H9 (cell line): Measurements from ENCODE around the gene HBA1. TPM values are rescaled to one million over a fixed set of nuclear protein-coding genes. Genes with fewer than 3 reads are reported as not detected.
A peak's percentile ranks its signal among the peaks of the same experiment; 100 is the strongest.

Source experiments
- DNase-seq: peaks from one replicate; pipeline ENCODE4 v3.0.0-alpha.2; 2017
- H2AFZ ChIP-seq: one replicate; pipeline ENCODE4 v1.6.1; 2013; ENCODE audit warnings: mild to moderate bottlenecking, low read length, control low read depth, moderate library complexity
- H2AK5ac ChIP-seq: 2 replicates; pipeline ENCODE4 v1.6.1; 2013; ENCODE audit warnings: low read length, control low read depth, mixed read lengths; ENCODE audit not compliant: insufficient read length
- H2BK120ac ChIP-seq: one replicate; pipeline ENCODE4 v1.6.1; 2013; ENCODE audit warnings: low read depth, mild to moderate bottlenecking, low read length, control low read depth, inconsistent platforms; ENCODE audit not compliant: poor library complexity, severe bottlenecking
- H2BK12ac ChIP-seq: 2 replicates; pipeline ENCODE4 v1.6.1; 2013; ENCODE audit warnings: low read length, control low read depth, mixed read lengths, low read depth; ENCODE audit not compliant: insufficient read length
- H2BK15ac ChIP-seq: 2 replicates; pipeline ENCODE4 v1.6.1; 2013; ENCODE audit warnings: low read depth, low read length, control low read depth
- H2BK20ac ChIP-seq: one replicate; pipeline ENCODE4 v1.6.1; 2013; ENCODE audit warnings: low read depth, mild to moderate bottlenecking, low read length, control low read depth, inconsistent platforms; ENCODE audit not compliant: poor library complexity, severe bottlenecking
- H2BK5ac ChIP-seq: 2 replicates; pipeline ENCODE4 v1.6.1; 2013; ENCODE audit warnings: low read length, control low read depth, mixed read lengths; ENCODE audit not compliant: insufficient read length
- H3K14ac ChIP-seq: 2 replicates; pipeline ENCODE4 v1.6.1; 2013; ENCODE audit warnings: low read length, control low read depth; ENCODE audit not compliant: insufficient read depth
- H3K18ac ChIP-seq: 2 replicates; pipeline ENCODE4 v1.6.1; 2013; ENCODE audit warnings: low read depth, mild to moderate bottlenecking, mixed read lengths, low read length, control low read depth; ENCODE audit not compliant: insufficient read length
- H3K23ac ChIP-seq: 2 replicates; pipeline ENCODE4 v1.6.1; 2013; ENCODE audit warnings: low read length, control low read depth, mixed read lengths, low read depth; ENCODE audit not compliant: insufficient read length
- H3K23me2 ChIP-seq: 2 replicates; pipeline ENCODE4 v1.6.1; 2013; ENCODE audit warnings: low read depth, mild to moderate bottlenecking, mixed read lengths, low read length, control low read depth; ENCODE audit not compliant: insufficient read length, poor library complexity, severe bottlenecking
- H3K27ac ChIP-seq: 2 replicates; pipeline ENCODE4 v1.5.1; 2013; ENCODE audit warnings: low read length, control low read depth, mixed read lengths, low read depth; ENCODE audit not compliant: insufficient read length
- H3K27me3 ChIP-seq: 2 replicates; pipeline ENCODE4 v1.6.1; 2013; ENCODE audit warnings: low read length, control low read depth, inconsistent platforms; ENCODE audit not compliant: insufficient read depth
- H3K4ac ChIP-seq: 2 replicates; pipeline ENCODE4 v1.6.1; 2013; ENCODE audit warnings: low read depth, mild to moderate bottlenecking, control low read depth, inconsistent platforms, low read length, moderate library complexity
- H3K4me1 ChIP-seq: 2 replicates; pipeline ENCODE4 v1.6.1; 2013; ENCODE audit warnings: low read length, control low read depth, inconsistent platforms; ENCODE audit not compliant: insufficient read depth
- H3K4me2 ChIP-seq: 2 replicates; pipeline ENCODE4 v1.6.1; 2013; ENCODE audit warnings: low read length, control low read depth, mixed read lengths; ENCODE audit not compliant: insufficient read length, insufficient read depth
- H3K56ac ChIP-seq: 2 replicates; pipeline ENCODE4 v1.6.1; 2013; ENCODE audit warnings: low read depth, mild to moderate bottlenecking, mixed read lengths, low read length, control low read depth; ENCODE audit not compliant: insufficient read length
- H3K79me1 ChIP-seq: 2 replicates; pipeline ENCODE4 v1.6.1; 2013; ENCODE audit warnings: low read depth, mild to moderate bottlenecking, moderate library complexity, low read length, control low read depth, inconsistent platforms; ENCODE audit not compliant: insufficient read depth, poor library complexity, severe bottlenecking
- H3K79me2 ChIP-seq: 2 replicates; pipeline ENCODE4 v1.6.1; 2013; ENCODE audit warnings: low read length, control low read depth, inconsistent platforms; ENCODE audit not compliant: insufficient read depth
- H3K9ac ChIP-seq: 2 replicates; pipeline ENCODE4 v1.6.1; 2013; ENCODE audit warnings: low read length, control low read depth, mixed read lengths; ENCODE audit not compliant: insufficient read length; ENCODE audit errors: extremely low read depth
- H3K9me3 ChIP-seq: one replicate; pipeline ENCODE4 v1.6.1; 2013; ENCODE audit warnings: low read depth, low read length, inconsistent platforms; ENCODE audit not compliant: control insufficient read depth
- H3T11ph ChIP-seq: one replicate; pipeline ENCODE4 v1.6.1; 2013; ENCODE audit warnings: mild to moderate bottlenecking, low read length, control low read depth, inconsistent platforms
- H4K20me1 ChIP-seq: one replicate; pipeline ENCODE4 v1.6.1; 2013; ENCODE audit not compliant: control insufficient read depth, insufficient read length, insufficient read depth
- H4K5ac ChIP-seq: 2 replicates; pipeline ENCODE4 v1.6.1; 2013; ENCODE audit warnings: low read depth, mild to moderate bottlenecking, mixed read lengths, low read length, control low read depth; ENCODE audit not compliant: insufficient read length
- H4K8ac ChIP-seq: replicated peaks from 2 replicates; pipeline ENCODE4 v1.6.1; 2013; ENCODE audit warnings: low read length, control low read depth, mixed read lengths, low read depth; ENCODE audit not compliant: insufficient read length
- H4K91ac ChIP-seq: 2 replicates; pipeline ENCODE4 v1.6.1; 2013; ENCODE audit warnings: low read depth, mild to moderate bottlenecking, moderate library complexity, mixed read lengths, low read length, control low read depth; ENCODE audit not compliant: insufficient read length
- H3K27ac Mint-ChIP-seq, 3 experiments: 2 replicates in 2 of 3; 3 replicates in 1 of 3; pipeline ENCODE4 v1.8.0; 2020 to 2021; ENCODE audit warnings: mixed read lengths in 3 of 3, mild to moderate bottlenecking in 1 of 3, moderate library complexity in 1 of 3
- H3K27me3 Mint-ChIP-seq: 2 replicates; pipeline ENCODE4 v1.8.0; 2021; ENCODE audit warnings: low read depth, mild to moderate bottlenecking, moderate library complexity, mixed read lengths
- H3K36me3 Mint-ChIP-seq, 3 experiments: 2 replicates in 2 of 3; 3 replicates in 1 of 3; pipeline ENCODE4 v1.8.0; 2020 to 2021; ENCODE audit warnings: low read depth in 3 of 3, mixed read lengths in 3 of 3; ENCODE audit not compliant: insufficient read depth in 1 of 3
- H3K4me1 Mint-ChIP-seq, 2 experiments: 2 replicates each; pipeline ENCODE4 v1.8.0; 2020; ENCODE audit warnings: mixed read lengths in 2 of 2
- H3K4me3 Mint-ChIP-seq, 2 experiments: 2 replicates in 1 of 2; 3 replicates in 1 of 2; pipeline ENCODE4 v1.8.0; 2020 to 2021; ENCODE audit warnings: mild to moderate bottlenecking in 2 of 2, mixed read lengths in 2 of 2, moderate library complexity in 1 of 2
- H3K9me3 Mint-ChIP-seq, 2 experiments: 2 replicates in 1 of 2; 3 replicates in 1 of 2; pipeline ENCODE4 v1.8.0; 2020; ENCODE audit warnings: mild to moderate bottlenecking in 2 of 2, mixed read lengths in 2 of 2, moderate library complexity in 1 of 2
- CTCF ChIP-seq: fragments of 200-600 bp; sonication (generic); conservative IDR thresholded peaks from 3 replicates; pipeline ENCODE4 v1.8.0; 2021; ENCODE audit warnings: antibody characterized with exemption, mild to moderate bottlenecking
- WGBS: extraction: QIAGEN DNeasy Blood & Tissue Kit; methylation state at CpG from one replicate; pipeline ENCODE4 v1.1.7; 2013; ENCODE audit warnings: missing lambda C conversion rate, low lambda C conversion rate, mixed read lengths; ENCODE audit not compliant: insufficient read length; ENCODE audit errors: extremely low coverage; 5-methylcytosine and 5-hydroxymethylcytosine counted together
- total RNA-seq: library from RNA; stranded (reverse); gene quantifications from 2 replicates; pipeline ENCODE4 v1.2.1, GENCODE V29; 2021

Gene HBA1
- total RNA-seq, 1 experiment from 2014 or later = 7.2 TPM

- no peak overlapping the region for H4K91ac ChIP-seq
- H2AFZ ChIP-seq = no peak overlapping the region
- H2BK15ac ChIP-seq = no peak overlapping the region
- peaks cover 4 to 7% of the 10 kb centered on the region in 2 experiments; a peak in 2 of 5 replicates for H3K9me3 Mint-ChIP-seq
- peak overlapping the region in 1 of 2 experiments; percentile 63; a peak in 4 of 5 replicates for H3K4me3 Mint-ChIP-seq
- no peak overlapping the region for H3K4me2 ChIP-seq
- no peak overlapping the region for H2BK20ac ChIP-seq
- H2BK5ac ChIP-seq = no peak overlapping the region
- H2BK120ac ChIP-seq = no peak overlapping the region
- no CpG with 5 or more reads among the region's 11 CpGs for WGBS
- no peak overlapping the region for H3K9ac ChIP-seq
- H3K27me3 ChIP-seq = peaks cover 48% of the 10 kb centered on the region
- no peaks in the 10 kb centered on the region; the same call in 1 of the 2 replicates for H3K4me1 ChIP-seq
- H3K36me3 Mint-ChIP-seq = peaks cover 0 to 6% (median 0%) of the 10 kb centered on the region in 3 experiments; a peak in 3 of 7 replicates
- no peak overlapping the region for H2BK12ac ChIP-seq
- H3K14ac ChIP-seq = no peak overlapping the region
- H3K27me3 Mint-ChIP-seq = peaks cover 65% of the 10 kb centered on the region
- H3K27ac ChIP-seq = no peak overlapping the region
- no peak overlapping the region for H3K18ac ChIP-seq
- no peak for TF ChIP-seq CTCF
- H3K4me1 Mint-ChIP-seq = peaks cover 15 to 17% of the 10 kb centered on the region in 2 experiments
- H2AK5ac ChIP-seq = no peak overlapping the region
- no peak overlapping the region for H3K4ac ChIP-seq
- H4K20me1 ChIP-seq = no peaks in the 10 kb centered on the region
- H3K56ac ChIP-seq = no peak overlapping the region
- no peaks in the 10 kb centered on the region for H3K9me3 ChIP-seq
- no peak overlapping the region for H4K8ac ChIP-seq
- no peak overlapping the region for H3K23ac ChIP-seq
- H3T11ph ChIP-seq = no peak overlapping the region
- H3K79me1 ChIP-seq = no peaks in the 10 kb centered on the region
- no peak overlapping the region for H4K5ac ChIP-seq
- no peak overlapping the region for H3K27ac Mint-ChIP-seq
- no peak for DNase-seq
- H3K23me2 ChIP-seq = peaks cover 5% of the 10 kb centered on the region
- H3K79me2 ChIP-seq = no peaks in the 10 kb centered on the region
Measured at GRCh38 chr16:177981-178667, 1.6 kb downstream of the HBA1 start.
